ENCODE measurements around the gene TPM1.
A peak's percentile ranks its signal among the peaks of the same experiment; 100 is the strongest.
"Not testable (repeated sequence)": the region's sequence is repeated elsewhere in the genome, so short reads cannot be mapped to it uniquely, and the experiment has no call there.

TPM1 gene

DNA sequence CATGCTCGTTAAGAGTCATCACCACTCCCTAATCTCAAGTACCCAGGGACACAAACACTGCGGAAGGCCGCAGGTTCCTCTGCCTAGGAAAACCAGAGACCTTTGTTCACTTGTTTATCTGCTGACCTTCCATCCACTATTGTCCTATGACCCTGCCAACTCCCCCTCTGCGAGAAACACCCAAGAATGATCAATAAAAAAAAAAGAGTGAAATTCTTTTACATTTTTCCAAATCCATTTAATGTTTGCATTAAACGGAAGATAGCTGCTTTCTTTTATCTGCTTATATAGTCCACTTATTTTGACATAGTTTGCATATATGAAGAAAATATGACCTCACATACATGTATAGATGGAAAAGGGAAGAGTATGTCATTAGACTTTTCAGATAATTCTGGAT, 57.0 kb downstream of the TPM1 start:
- DNase-seq = not testable (repeated sequence)

DNA sequence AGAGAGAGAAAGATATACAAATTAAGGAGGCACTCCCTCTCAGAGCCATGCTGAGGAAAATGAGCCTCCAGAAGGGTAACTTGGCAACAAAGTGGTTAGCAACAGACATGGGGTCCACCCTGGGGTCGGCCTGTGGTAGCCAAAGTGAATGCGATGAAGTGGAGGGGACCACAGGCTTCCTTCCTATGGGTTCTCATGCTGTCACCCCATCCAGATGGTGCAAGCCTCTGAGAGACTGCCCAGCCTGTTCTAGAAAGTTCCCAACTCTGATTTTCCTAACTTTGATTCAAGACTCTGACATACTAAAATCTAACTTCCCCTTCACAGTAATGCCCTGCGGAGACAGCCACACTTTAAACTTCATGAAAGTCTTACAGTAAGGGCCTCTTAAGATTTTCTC, 60.9 kb downstream of the TPM1 start:
- no peak for DNase-seq

DNA sequence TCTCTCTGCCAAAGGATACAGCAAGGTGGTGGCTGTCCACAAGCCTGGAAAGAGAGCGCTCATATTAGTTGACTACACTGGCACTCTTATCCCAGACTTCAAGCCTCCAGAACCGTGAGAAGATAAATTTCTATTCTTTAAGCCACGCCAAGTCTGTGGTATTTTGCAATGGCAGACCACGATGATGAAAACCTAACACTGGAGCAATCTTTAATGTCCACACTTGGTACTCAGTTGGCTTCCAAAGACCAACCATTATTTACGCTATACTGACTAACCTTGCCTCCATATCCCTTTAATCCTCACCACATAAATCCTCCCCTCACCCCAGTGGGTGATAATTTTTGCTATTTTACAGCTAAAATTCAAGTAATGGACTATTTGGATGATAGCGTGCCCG, 62.2 kb downstream of the TPM1 start:
- DNase-seq = no peak

DNA sequence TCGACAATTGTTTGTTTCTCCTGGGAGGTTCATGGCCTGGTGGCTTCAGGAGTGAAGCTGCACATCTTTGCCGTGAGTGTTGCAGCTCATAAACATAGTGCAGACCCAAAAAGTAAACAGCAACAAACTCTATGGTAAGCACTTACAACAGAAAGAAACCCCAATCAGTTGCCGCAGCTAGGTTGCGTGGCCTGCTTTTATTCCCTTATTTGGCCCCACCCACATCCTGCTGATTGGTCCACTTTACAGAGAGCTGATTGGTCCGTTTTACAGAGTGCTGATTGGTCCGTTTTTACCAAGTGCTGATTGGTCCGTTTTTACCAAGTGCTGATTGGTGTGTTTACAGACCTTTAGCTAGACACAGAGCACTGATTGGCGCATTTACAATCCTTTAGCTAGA, 62.8 kb downstream of the TPM1 start:
- DNase-seq = not testable (repeated sequence)

DNA sequence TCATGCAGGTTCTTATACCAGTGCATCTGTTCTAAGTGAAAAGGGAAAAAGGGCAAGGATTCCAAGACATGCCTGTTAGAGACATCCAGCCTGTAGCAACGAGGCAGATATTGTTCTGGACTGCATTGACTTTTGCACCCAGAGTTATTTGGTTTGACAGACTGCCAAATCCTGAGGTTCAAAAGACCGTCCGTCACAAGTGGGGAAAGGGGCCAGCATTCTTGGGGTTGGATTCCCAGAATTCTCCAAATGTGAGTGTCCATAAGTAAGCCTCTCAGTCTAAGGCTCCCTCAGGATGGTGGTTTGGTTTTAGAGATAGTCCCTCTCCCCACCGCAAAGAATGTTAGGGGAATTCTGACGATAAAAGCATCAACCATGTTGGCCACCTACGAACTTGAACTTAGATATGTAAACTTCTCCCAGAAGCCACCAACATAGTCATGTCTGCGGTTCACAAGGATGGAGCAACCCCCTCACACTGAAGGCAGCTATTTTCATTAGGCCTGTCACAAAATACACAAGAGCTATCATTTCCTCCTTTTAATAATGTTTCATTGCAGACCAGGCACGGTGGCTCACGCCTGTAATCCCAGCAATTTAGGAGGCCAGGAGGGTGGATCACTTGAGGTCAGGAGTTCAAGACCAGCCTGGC, 65.5 kb downstream of the TPM1 start:
- DNase-seq = peak; percentile 100

DNA sequence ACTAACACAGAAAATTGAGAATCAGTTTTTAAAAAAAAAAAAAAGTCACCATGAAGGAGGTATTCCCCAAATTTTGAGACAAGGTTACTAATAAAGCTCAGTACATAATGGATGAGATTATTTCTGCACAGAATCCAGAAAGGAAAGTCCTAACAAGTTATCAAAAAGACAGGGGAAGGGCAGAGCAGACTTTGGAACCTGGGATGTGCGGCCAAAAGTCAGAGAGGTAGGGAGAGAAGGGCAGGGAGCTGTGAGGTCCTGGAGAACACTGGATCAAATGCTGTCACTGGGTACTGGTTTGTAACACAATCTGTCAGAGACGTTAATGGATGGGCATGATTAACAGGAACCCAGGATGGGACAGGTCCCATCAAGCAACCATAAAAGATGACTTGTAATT, 67.0 kb downstream of the TPM1 start:
- DNase-seq = no peak

DNA sequence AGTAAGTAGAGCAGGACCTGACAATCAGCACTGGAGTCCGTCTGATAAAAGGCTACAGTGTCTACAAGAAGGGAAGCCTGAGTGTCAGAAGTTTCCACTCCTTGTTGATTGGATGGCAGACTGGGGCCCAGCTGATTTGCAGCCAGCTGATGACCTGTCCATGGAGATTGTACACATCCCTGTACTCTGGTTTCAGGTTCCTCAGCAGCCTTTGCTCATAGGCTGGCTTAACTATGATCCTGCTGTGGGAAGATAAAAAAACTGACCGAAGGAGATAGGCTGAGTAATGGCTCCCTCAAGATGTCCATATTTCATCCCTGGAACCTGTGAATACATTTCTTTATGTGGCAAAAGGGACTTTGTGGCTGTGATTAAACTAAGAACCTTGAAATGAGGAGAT, 67.4 kb downstream of the TPM1 start:
- no peak for DNase-seq

DNA sequence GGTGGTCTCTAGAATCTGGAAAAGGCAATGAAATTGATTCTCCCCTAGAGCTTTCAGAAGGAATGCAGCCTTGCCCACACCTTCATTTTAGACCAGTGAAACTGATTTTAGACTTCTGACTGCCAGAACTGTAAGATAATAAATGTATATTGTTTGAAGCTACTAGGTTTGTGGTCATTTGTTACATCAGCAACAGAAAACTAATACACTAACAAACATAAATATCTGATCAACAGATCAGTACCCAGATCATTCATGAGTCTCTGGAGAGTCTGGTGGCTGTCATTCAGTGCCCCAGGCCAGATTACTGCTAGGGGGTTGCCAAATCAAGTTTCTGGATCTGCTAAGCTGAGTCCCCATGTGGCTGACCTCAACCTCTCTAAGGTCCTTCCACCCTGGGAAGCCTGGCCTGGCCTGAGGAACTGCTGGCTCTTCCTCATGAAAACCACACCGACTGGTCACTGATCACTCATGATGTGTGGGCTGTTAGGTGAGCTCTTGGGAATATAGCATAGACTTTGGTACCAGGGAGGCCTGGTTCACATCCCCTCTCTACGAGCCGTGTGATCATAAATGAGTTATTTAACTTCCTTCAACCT, 68.0 kb downstream of the TPM1 start:
- no peak for DNase-seq

DNA sequence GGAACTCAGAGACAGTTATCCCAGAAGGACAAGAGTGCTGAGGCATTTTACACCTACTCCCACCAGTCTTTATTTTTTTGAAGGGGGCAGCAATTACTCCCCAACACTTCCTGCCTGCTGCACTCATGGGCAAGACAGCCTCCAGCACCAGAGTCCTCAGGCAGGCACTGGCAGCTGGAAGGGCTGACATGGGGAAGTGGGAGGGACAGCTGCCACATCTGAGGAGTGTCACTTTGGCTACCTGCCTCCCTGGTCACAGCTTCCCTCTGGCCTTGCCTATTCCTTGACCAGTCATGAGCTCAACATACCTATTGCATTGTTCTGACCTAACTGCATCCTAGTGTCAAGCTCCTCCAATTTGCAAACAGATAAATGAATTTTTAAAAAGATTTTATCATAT, 68.9 kb downstream of the TPM1 start:
- no peak for DNase-seq

DNA sequence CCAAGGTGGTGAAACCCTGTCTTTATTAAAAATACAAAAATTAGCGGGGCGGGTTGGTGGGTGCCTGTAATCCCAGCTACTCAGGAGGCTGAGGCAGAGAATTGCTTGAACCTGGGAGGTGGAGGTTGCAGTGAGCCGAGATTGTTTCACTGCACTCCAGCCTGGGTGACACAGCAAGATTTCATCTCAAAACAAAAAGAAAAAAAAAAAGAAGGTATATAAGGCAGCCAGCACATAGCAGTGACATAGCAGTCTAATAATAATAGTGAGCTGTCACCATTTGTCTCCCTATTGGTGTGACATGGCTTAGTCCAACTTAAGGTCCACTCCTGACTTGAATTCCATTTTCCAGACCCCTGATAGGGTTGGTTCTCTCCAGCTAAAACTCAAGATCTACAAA, 70.3 kb downstream of the TPM1 start:
- DNase-seq = no peak

DNA sequence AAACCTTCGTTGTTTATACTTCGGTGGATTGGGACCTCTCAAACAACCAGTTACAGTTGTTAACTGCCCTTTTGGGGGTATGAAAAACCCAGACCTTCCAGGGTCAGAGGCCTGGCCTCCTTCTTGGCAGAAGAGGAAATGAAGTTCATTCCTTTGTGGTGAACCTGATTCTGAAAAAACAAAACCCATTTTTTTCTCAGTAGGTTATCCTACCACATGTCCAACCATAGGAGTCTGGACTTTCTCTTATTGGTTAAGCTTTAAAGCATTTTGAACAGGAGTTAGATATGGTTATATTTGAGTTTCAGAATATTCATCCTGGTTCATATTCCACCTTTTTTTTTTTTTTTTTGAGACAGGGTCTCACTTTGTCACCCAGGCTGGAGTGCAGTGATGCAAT, 71.9 kb downstream of the TPM1 start:
- DNase-seq = peak; percentile 20
